Activated naive CD8-positive, alpha-beta T cell treated with anti-CD3 and anti-CD28 coated beads, Interleukin-2, amount 50 U/mL, for 24 hours (primary cell): Measurements from ENCODE around the gene GREB1.

Experiments
- ATAC-seq: fragments of 150-1000 bp; cut with Tn5 transposase; one replicate; pipeline ENCODE4 v1.10.0; 2021
- DNase-seq: peaks from one replicate; pipeline ENCODE4 v3.0.0; 2021
- H3K27ac Mint-ChIP-seq: one replicate; pipeline ENCODE4 v1.8.0; 2021; ENCODE audit warnings: mild to moderate bottlenecking, mixed read lengths
- H3K27me3 Mint-ChIP-seq: one replicate; pipeline ENCODE4 v1.8.0; 2021; ENCODE audit warnings: mixed read lengths
- H3K36me3 Mint-ChIP-seq: one replicate; pipeline ENCODE4 v1.8.0; 2021; ENCODE audit warnings: low read depth, mixed read lengths
- H3K4me1 Mint-ChIP-seq: one replicate; pipeline ENCODE4 v1.8.0; 2021; ENCODE audit warnings: mixed read lengths
- H3K4me3 Mint-ChIP-seq: one replicate; pipeline ENCODE4 v1.8.0; 2021; ENCODE audit warnings: mild to moderate bottlenecking, moderate library complexity, mixed read lengths
- H3K9me3 Mint-ChIP-seq: one replicate; pipeline ENCODE4 v1.8.0; 2021; ENCODE audit warnings: mixed read lengths

GREB1 gene

DNA sequence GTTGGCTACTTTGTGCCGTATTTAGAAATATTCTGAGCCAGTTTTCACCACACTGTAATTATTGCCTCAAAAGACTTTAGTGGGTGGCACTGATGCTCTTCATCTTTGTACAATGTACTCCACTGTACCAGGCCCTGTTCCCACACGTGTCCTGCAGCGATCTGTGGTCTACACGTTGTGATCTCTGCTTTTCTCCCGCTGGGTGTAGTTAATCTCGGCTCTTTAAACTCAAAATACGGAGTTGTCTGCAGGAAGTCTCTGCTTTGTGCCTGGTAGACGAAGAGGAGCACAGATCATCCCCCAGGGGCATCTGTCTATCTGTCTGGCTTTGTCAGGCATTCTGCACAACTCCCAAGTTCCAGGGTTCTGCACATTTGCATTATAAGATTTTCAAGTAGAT, 12.1 kb upstream of the GREB1 start:
- no peak overlapping the region for H3K27ac Mint-ChIP-seq
- no peak for ATAC-seq
- no peak for DNase-seq
- H3K4me3 Mint-ChIP-seq = no peak overlapping the region
- H3K9me3 Mint-ChIP-seq = no peaks in the 10 kb centered on the region
- H3K4me1 Mint-ChIP-seq = no peaks in the 10 kb centered on the region
- peaks cover 6% of the 10 kb centered on the region for H3K27me3 Mint-ChIP-seq
- H3K36me3 Mint-ChIP-seq = no peaks in the 10 kb centered on the region

DNA sequence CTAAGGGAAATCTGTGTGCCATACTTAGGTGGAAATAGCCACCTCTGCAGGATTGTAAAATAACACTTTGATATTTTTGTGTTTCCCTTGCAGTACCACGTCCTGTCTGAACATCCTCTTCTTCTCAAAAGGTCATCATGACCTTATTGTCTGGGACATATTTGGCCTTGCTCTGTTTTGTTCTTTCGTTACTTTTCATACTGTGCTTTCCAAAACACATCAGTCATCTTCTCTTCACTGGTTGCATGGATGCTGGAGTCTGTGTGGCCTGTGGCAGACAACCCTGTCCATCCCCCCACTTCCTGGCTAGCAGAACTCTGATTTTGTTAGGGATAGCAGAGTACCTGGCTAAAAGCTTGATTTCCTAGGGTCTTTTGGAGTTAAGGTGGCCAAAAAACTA, 9.4 kb upstream of the GREB1 start:
- H3K9me3 Mint-ChIP-seq = no peaks in the 10 kb centered on the region
- ATAC-seq (no peak), DNase-seq (no peak)
- H3K27me3 Mint-ChIP-seq = peaks cover 21% of the 10 kb centered on the region
- no peaks in the 10 kb centered on the region for H3K4me1 Mint-ChIP-seq
- H3K4me3 Mint-ChIP-seq = no peak overlapping the region
- H3K36me3 Mint-ChIP-seq = no peaks in the 10 kb centered on the region
- H3K27ac Mint-ChIP-seq = no peak overlapping the region

DNA sequence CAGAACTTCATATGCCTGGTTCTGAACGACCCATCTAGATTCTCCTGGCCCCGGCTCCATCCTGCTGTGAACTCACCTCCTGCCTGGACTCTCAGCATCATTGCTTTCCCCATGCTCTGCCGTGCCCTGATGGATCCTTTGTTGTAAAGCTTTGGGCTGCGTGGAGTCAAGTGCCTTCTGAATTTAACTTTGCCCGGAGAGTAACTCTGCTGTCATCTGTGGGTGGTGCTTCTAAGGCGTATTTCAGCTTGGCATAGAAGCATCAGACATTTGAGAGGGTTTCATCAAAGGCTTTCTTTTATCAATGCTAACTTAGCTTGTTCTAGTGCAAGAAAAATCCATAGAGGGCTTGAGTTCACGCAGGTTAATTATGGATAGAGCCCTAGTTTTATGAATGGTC, 8.1 kb upstream of the GREB1 start:
- Mint-ChIP-seq H3K27me3 (peaks cover 26% of the 10 kb centered on the region), H3K4me1 (no peaks in the 10 kb centered on the region), H3K36me3 (no peaks in the 10 kb centered on the region), H3K4me3 (no peak overlapping the region), H3K27ac (no peak overlapping the region), H3K9me3 (no peaks in the 10 kb centered on the region)
- no peak for ATAC-seq
- DNase-seq = no peak

DNA sequence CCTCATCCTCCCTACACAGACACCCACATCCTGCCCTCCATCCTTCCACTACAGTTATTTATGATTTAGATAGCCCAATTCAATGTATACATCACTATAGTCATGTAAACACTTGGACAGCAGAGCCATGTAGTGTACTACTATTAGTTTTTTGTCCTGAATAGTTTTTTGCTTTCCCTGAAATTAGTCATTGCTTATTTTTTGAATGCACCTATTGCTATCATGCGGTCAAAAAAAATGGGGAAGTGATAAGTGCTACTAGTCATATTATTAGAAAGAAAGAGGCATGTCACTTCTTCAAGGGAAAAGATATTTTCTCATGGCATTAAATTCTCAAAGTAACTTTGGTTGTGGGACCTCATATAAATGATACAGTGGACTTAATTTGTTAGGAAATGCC, 6.8 kb upstream of the GREB1 start:
- Mint-ChIP-seq H3K27me3 (peaks cover 26% of the 10 kb centered on the region), H3K27ac (no peak overlapping the region)

DNA sequence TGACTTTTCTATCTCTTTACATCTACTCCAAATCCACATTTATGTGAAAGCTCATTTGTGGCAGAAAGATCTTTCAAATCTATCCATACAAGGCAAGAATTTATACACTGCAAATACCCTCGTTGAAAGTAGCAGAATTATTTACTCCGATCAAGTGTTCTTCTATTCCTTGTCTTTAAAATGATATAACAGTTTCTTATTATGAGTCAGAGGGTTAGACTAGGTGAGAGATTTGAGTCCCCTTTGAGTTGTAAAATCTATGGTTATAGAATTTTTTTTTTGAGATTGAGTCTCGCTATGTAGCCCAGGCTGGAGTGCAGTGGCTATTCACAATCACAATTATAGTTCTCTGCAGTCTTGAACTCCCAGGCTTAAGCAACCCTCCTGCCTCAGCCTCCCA, 5.6 kb upstream of the GREB1 start:
- Mint-ChIP-seq H3K4me1 (no peaks in the 10 kb centered on the region), H3K36me3 (no peaks in the 10 kb centered on the region), H3K9me3 (no peaks in the 10 kb centered on the region), H3K27me3 (peaks cover 34% of the 10 kb centered on the region), H3K27ac (no peak overlapping the region), H3K4me3 (no peak overlapping the region)
- ATAC-seq (no peak), DNase-seq (no peak)

More for the DNA sequence above, 6.8 kb upstream of the GREB1 start:
- Mint-ChIP-seq H3K36me3 (no peaks in the 10 kb centered on the region), H3K9me3 (no peaks in the 10 kb centered on the region), H3K4me1 (no peaks in the 10 kb centered on the region), H3K4me3 (no peak overlapping the region)
- ATAC-seq (no peak), DNase-seq (no peak)

DNA sequence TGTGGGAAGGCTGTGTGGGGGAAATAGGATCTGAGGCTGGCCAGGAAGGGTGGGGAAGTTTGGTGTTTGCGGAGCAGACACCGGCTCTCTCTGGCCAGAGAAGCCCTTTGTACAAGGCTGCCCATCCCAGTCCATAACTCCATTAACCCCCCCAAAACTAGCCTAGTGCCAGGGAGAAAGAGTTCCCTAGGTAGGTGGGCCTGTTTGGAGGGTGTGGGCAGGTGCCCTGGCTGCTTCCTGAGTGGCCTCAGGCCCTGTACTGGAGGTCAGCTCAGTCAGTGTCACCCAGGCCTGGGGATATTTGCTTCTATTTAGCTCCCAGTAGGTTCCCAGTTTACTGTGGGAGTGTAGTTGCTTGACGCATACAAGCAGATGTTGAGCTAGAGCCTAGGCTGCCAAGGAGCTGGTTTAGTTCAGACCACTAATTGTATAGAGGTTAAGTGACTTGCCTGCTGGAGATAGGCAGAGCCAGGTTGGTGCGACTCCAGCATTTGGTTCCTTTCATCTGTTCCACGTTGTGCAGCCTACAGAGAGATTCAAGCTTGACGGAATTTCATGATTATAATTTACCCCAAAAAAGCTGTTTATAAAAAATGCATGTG, 2.9 kb upstream of the GREB1 start:
- peaks cover 44% of the 10 kb centered on the region for H3K27me3 Mint-ChIP-seq
- no peak overlapping the region for H3K27ac Mint-ChIP-seq
- no peak overlapping the region for H3K4me3 Mint-ChIP-seq

DNA sequence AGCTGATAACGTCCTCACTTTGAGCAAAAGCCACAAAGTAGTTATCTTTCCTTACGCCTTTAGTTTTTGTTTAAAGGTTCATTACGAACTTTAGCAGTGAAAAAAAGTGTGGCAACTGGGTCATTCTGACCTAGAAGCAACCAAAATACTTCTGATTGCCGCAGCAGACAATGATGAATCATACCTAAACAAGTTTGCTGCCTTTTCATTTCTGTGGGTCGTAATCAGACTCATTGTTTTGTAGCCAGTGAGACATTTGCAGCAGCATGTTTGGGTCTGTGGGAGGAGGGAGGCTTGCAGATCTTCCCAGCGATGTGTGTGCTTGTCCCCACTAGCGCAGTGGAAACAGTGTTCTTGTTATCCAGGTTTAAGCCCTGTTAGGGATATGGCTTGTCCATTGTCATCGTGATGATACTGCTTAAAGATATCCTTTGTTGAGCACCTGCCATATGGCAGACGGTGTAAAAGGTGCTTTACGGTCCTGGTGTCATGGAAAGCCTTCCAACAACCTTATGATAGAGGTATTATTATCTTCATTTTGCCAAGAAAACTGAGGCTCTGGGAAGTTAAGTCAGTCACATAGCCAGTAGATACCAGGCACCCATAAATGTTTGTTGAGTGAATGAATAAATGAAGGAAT, 1.3 kb upstream of the GREB1 start:
- peaks cover 40% of the 10 kb centered on the region for H3K27me3 Mint-ChIP-seq

More for the DNA sequence above, 2.9 kb upstream of the GREB1 start:
- no peak for DNase-seq
- no peaks in the 10 kb centered on the region for H3K36me3 Mint-ChIP-seq
- ATAC-seq = no peak
- no peaks in the 10 kb centered on the region for H3K9me3 Mint-ChIP-seq
- no peaks in the 10 kb centered on the region for H3K4me1 Mint-ChIP-seq

DNA sequence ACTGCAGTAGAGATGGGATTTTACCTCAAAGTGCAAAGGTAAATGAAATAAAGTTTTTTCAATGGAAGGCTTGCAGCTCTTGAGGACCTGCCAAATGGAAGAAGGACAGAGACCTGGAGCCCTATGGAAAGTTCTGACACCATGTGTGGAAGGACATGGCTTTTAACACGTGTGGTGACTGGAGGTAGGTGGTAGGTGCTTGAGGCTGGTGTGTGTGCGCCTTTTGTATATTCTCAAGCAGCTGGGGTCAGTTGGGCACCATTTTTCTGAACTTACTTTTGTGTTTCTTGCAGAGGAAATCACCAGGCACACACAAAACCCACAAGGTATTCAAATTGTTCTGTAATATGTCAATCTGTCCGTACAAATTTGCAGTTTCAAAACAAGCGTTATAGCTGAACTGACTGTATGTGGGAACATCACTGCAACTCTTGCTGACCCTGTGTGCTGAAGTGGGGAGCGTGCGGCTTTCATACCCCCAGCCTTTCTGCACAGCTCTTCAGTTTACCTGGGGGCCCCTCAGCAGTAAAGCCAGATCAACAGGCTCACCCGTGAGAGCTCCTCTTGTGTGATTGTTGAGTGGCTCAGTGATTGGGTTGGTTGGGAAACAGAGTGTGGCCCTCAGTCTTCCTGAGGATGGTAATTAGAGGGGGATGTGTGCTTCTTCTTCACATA, 363 bp downstream of the GREB1 start:
- Mint-ChIP-seq H3K4me1 (no peaks in the 10 kb centered on the region), H3K27me3 (peaks cover 35% of the 10 kb centered on the region), H3K9me3 (no peaks in the 10 kb centered on the region), H3K4me3 (no peak overlapping the region), H3K36me3 (no peaks in the 10 kb centered on the region), H3K27ac (no peak overlapping the region)
- no peak for ATAC-seq
- DNase-seq = no peak

More for the DNA sequence above, 1.3 kb upstream of the GREB1 start:
- Mint-ChIP-seq H3K27ac (no peak overlapping the region), H3K4me3 (no peak overlapping the region), H3K36me3 (no peaks in the 10 kb centered on the region), H3K9me3 (no peaks in the 10 kb centered on the region), H3K4me1 (no peaks in the 10 kb centered on the region)
- ATAC-seq = no peak
- DNase-seq = no peak

DNA sequence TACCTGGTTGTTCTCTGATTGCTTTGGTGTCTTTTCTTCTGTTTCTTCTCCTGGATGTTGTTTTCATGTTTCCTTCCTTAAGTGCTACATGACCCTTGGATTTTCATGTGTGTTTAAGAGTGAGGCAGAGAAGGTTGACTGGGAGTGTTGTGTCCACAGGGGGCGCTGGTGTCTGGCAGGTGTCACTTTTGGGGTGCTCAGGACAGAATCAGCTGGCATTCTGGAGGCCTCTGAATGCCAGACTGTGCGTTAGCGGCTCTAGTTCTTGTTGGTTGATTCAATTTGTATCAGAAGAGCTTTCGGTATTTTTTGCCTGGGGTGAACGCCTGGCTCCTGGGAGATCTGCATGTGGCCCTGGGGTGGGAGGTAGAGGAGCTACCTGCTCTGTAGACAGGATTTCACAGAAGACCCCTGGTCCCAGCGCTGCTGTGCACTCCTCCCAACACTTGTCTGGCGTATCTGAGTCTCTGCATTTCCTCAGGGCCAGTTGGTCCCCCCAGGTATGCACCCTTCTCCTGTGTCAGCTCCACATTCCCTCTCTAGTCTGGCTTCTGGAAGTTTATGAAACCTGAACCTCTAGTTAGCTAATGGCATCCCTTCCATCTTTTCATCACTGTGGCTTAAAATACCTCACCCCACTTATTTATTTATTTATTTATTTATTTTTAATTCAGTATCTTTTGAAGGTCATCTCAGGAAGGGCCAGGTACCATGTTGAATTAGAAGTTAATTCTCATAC, 1.1 kb downstream of the GREB1 start:
- H3K27ac Mint-ChIP-seq = no peak overlapping the region
- H3K4me1 Mint-ChIP-seq = no peaks in the 10 kb centered on the region
- no peak overlapping the region for H3K4me3 Mint-ChIP-seq
- H3K9me3 Mint-ChIP-seq = no peaks in the 10 kb centered on the region
- no peaks in the 10 kb centered on the region for H3K36me3 Mint-ChIP-seq
- no peak for DNase-seq
- no peak for ATAC-seq
- peaks cover 36% of the 10 kb centered on the region for H3K27me3 Mint-ChIP-seq

DNA sequence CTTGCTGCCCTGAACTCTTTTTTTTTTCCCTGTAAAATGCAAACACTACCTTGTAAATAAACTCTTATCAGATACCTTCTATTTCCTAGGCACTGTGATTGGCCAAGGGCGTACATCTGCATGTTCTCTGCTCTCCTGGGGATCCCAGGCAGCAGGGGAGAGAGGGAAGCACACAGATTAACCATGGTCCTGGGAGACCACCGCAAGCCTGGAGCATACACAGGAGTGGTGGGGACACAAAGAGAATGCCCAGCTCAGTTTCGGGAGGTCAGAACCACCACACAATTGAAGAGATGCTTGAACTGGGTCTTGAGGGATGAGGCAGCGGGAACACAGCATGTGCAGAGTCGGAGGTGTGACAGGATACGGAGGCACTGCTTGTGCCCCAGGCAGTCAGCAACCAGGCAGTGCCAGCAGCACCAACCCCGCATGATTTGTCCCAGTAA, 2.1 kb downstream of the GREB1 start:
- Mint-ChIP-seq H3K4me1 (no peaks in the 10 kb centered on the region), H3K9me3 (no peaks in the 10 kb centered on the region), H3K36me3 (no peaks in the 10 kb centered on the region), H3K27me3 (peaks cover 35% of the 10 kb centered on the region), H3K4me3 (no peak overlapping the region), H3K27ac (no peak overlapping the region)
- DNase-seq (no peak), ATAC-seq (no peak)

DNA sequence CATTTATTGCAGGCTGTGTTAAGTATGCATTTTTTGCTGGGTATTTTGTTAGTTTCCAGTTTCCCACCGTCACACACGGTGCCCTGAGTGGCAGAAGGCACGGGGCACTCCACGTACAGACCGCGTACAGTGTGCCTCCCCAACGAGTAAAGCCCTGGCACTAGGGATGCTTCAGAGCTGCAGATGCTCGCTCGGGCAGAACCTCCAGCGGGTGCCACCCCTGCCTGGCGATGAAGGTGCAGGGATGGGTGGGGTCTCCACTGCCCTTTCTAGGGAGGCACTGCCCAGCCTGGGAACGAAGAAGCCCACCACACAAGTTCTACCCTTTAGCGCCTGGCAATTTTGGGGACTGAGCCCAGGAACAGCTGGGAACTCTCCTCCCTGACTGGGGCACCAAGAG, 4.1 kb downstream of the GREB1 start:
- H3K27ac Mint-ChIP-seq = no peak overlapping the region
- H3K4me1 Mint-ChIP-seq = no peaks in the 10 kb centered on the region
- DNase-seq = no peak
- H3K9me3 Mint-ChIP-seq = no peaks in the 10 kb centered on the region
- peaks cover 33% of the 10 kb centered on the region for H3K27me3 Mint-ChIP-seq
- no peak for ATAC-seq
- H3K4me3 Mint-ChIP-seq = no peak overlapping the region
- H3K36me3 Mint-ChIP-seq = no peaks in the 10 kb centered on the region

DNA sequence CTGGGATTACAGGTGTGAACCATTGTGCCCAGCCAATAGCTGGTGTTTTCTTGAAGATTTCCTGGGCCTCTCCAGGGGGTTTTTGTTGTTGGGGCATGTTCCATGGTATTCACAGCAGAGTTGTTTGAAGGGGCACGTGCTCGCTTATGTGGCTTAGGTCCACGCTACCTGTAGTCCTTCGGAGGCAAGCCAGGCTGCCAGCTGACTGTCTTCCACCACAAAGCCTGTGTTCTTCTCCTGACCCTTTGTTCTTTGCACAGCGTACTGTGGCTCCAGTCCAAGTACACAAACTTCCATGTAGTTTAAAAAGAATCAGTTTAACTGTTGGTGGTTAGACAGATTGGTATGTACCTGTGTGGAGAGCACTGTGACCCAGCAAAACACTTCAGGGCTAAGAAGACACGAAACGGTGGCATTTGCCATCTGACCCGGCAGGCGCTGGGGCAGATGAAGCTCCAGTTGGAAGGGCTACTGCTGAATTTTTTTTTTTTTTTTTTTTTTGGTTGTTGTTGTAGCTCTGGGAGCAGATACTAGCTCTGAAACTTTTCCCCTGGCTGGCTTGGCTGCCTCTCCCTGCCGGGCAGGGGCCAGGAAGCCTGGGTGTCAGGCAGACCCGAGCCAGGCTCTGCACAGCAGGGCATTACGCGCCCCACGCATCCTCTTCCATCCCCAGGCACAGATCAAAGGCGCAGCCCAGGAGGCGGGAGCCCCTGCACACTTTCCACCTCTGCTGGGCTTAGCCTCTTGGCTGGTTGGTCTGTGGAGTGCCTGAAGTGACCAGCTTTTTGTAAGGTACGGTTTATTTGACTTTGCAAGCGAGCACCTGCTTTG, 5.7 kb downstream of the GREB1 start:
- no peaks in the 10 kb centered on the region for H3K4me1 Mint-ChIP-seq
- H3K27me3 Mint-ChIP-seq = peaks cover 33% of the 10 kb centered on the region
- no peak for DNase-seq

DNA sequence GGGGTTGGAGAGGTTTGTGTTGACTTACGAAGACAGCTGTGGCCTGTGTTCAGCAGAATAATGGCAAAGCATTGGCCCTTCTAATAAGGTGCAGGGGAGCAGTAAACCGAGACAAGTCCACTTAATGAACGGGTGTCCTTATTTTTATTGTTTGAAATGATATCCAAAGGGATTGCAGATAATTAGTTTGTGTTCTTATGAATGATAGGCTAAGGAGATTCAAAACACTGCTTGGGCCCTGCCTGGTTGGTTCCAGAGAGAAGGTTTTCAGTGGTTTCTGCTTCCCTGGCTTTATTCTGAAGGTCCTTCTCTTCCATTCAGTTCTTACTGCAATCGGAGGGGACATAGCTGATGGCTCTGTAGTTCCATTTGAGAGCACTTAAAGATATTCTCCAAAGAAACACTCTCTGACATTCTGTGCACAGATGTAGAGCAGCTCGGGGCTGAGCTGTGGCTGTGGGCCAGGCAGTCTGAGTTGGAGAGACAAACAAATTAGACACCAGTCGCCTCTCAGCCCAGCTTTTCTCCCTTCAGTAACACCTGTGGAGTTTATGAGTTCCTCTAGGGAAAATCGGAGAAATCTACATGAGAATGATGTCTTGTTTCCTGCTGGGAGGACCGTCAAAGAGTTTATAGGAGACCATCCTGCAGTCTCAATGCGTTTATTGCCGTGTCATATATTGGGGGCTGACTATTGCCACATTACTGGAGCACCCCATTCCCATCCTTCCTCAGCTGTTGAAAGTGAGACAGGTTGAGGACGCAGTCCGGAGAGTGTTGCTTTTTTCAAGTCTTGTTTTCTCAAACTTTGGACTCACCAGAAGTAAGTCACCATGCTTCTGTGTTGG, 6.5 kb downstream of the GREB1 start:
- Mint-ChIP-seq H3K27me3 (peaks cover 32% of the 10 kb centered on the region), H3K4me1 (no peaks in the 10 kb centered on the region), H3K36me3 (no peaks in the 10 kb centered on the region), H3K9me3 (no peaks in the 10 kb centered on the region), H3K27ac (no peak overlapping the region), H3K4me3 (no peak overlapping the region)
- no peak for ATAC-seq
- DNase-seq = no peak

More for the DNA sequence above, 5.7 kb downstream of the GREB1 start:
- Mint-ChIP-seq H3K36me3 (no peaks in the 10 kb centered on the region), H3K9me3 (no peaks in the 10 kb centered on the region), H3K27ac (no peak overlapping the region), H3K4me3 (no peak overlapping the region)
- no peak for ATAC-seq
